ENCODE results near the gene MBLAC1. TPM values are rescaled to one million over a fixed set of nuclear protein-coding genes. Genes with fewer than 3 reads are reported as not detected.

Gene MBLAC1
- total and polyA plus RNA-seq, 12 donors, result 1.2 to 3.5 (median 2.1) TPM

GRCh38 chr7:100169147-100169850, 42.5 kb downstream of the MBLAC1 start:
- Histone ChIP-seq H3K4me3 (peak overlapping the region in 3 of 10 donors; percentile 28 to 60 (median 51)), H3K36me3 (no peaks in the 10 kb centered on the region), H3K9me3 (no peaks in the 10 kb centered on the region), H3K4me1 (peaks cover 2 to 40% (median 23%) of the 10 kb centered on the region in 9 donors), H3K27ac (peak overlapping the region in 7 of 10 donors; percentile 15 to 80 (median 65)), H3K27me3 (peaks cover 0 to 70% (median 35%) of the 10 kb centered on the region in 7 donors)
- no peak for TF ChIP-seq CTCF (IDR thresholded peaks at IDR 0.05)
- DNase-seq (no peak), ATAC-seq (no peak)
- WGBS, 2 donors, result 91 to 94% methylated on average over 11 of the region's 11 CpGs
- intact Hi-C loops (cut with DNase I), result no loop called here

- Histone ChIP-seq H3K4me3 (no peak overlapping the region), H3K4me1 (peaks cover 2 to 40% (median 23%) of the 10 kb centered on the region in 9 donors), H3K27me3 (peaks cover 0 to 70% (median 35%) of the 10 kb centered on the region in 7 donors), H3K27ac (no peak overlapping the region), H3K9me3 (no peaks in the 10 kb centered on the region), H3K36me3 (no peaks in the 10 kb centered on the region)
- no peak for ATAC-seq
- no peak for DNase-seq
- 91 to 92% methylated on average over 11 of the region's 11 CpGs for WGBS, 2 donors
- intact Hi-C loops (cut with DNase I), result no loop called here
- TF ChIP-seq CTCF (IDR thresholded peaks at IDR 0.05), result no peak
Measured at GRCh38 chr7:100170101-100170897, 43.5 kb downstream of the MBLAC1 start.

- H3K4me1 ChIP-seq, result peaks cover 2 to 39% (median 23%) of the 10 kb centered on the region in 9 donors
- TF ChIP-seq CTCF (IDR thresholded peaks at IDR 0.05), result no peak
- WGBS, 2 donors, result 10 to 14% methylated on average over 52 to 61 of the region's 61 CpGs
- no peaks in the 10 kb centered on the region for H3K9me3 ChIP-seq
- intact Hi-C loops (cut with DNase I), result no loop called here
- peak in 1 of 8 donors; percentile 12 for ATAC-seq
- H3K27me3 ChIP-seq, result peaks cover 0 to 67% (median 33%) of the 10 kb centered on the region in 7 donors
- no peak for DNase-seq
- H3K36me3 ChIP-seq, result no peaks in the 10 kb centered on the region
- H3K4me3 ChIP-seq, result peak overlapping the region in 9 of 10 donors; percentile 27 to 48 (median 39)
- H3K27ac ChIP-seq, result no peak overlapping the region
Measured at GRCh38 chr7:100171087-100171681, 44.4 kb downstream of the MBLAC1 start.

GRCh38 chr7:100171840-100172239, 45.1 kb downstream of the MBLAC1 start:
- DNase-seq (no peak), ATAC-seq (no peak)
- intact Hi-C loops (cut with DNase I), result no loop called here
- TF ChIP-seq CTCF (IDR thresholded peaks at IDR 0.05), result no peak
- Histone ChIP-seq H3K27me3 (peaks cover 0 to 60% (median 27%) of the 10 kb centered on the region in 7 donors), H3K4me1 (peaks cover 2 to 39% (median 23%) of the 10 kb centered on the region in 9 donors), H3K4me3 (peak overlapping the region in 9 of 10 donors; percentile 27 to 48 (median 39)), H3K36me3 (no peaks in the 10 kb centered on the region), H3K9me3 (no peaks in the 10 kb centered on the region), H3K27ac (no peak overlapping the region)
- 35 to 45% methylated on average over 20 to 22 of the region's 22 CpGs for WGBS, 2 donors

Data from heart right ventricle (tissue), 16 donors.